Neural cell (in vitro differentiated cells): ENCODE measurements around the gene NFX1. TPM values are rescaled to one million over a fixed set of nuclear protein-coding genes. Genes with fewer than 3 reads are reported as not detected.

Experiments used
- H2AFZ ChIP-seq: fragments of 200-600, 300-800 bp; sonication (generic), shearing (Covaris generic); 2 replicates; pipeline ENCODE4 v1.6.0; 2014; ENCODE audit warnings: low read depth, mild to moderate bottlenecking, antibody characterized with exemption, low read length, moderate library complexity
- H3F3A ChIP-seq: fragments of 200-600 bp; shearing (Covaris generic); 2 replicates; pipeline ENCODE4 v1.6.1; 2016; ENCODE audit warnings: mild to moderate bottlenecking, moderate library complexity, mixed read lengths, antibody characterized with exemption, low read length; ENCODE audit not compliant: insufficient read depth, poor library complexity, severe bottlenecking
- H3K27ac ChIP-seq: fragments of 200-600, 300-800 bp; sonication (generic), shearing (Covaris generic); 2 replicates; pipeline ENCODE4 v1.5.1; 2014; ENCODE audit warnings: mild to moderate bottlenecking, low read length, moderate library complexity
- H3K27me3 ChIP-seq: fragments of 300-800, 200-600 bp; sonication (generic), shearing (Covaris generic); 2 replicates; pipeline ENCODE4 v1.6.0; 2014; ENCODE audit warnings: mild to moderate bottlenecking, low read depth, low read length, moderate library complexity; ENCODE audit not compliant: insufficient read depth
- H3K36me3 ChIP-seq: fragments of 300-800, 200-600 bp; sonication (generic), shearing (Covaris generic); 2 replicates; pipeline ENCODE4 v1.5.1; 2014; ENCODE audit warnings: mild to moderate bottlenecking, antibody characterized with exemption, low read length, moderate library complexity; ENCODE audit not compliant: insufficient read depth
- H3K4me2 ChIP-seq: fragments of 300-800, 200-600 bp; sonication (generic), shearing (Covaris generic); 2 replicates; pipeline ENCODE4 v1.6.0; 2014; ENCODE audit warnings: mild to moderate bottlenecking, low read length
- H3K4me3 ChIP-seq: fragments of 300-800, 200-600 bp; sonication (generic), shearing (Covaris generic); 2 replicates; pipeline ENCODE4 v1.5.1; 2014; ENCODE audit warnings: mild to moderate bottlenecking, low read length, moderate library complexity
- H3K79me2 ChIP-seq: fragments of 200-600 bp; shearing (Covaris generic); replicated peaks from 2 replicates; pipeline ENCODE4 v1.6.0; 2014; ENCODE audit warnings: mild to moderate bottlenecking, low read length, moderate library complexity; ENCODE audit not compliant: insufficient read depth
- H3K9ac ChIP-seq: fragments of 300-800, 200-600 bp; sonication (generic), shearing (Covaris generic); 2 replicates; pipeline ENCODE4 v1.6.1; 2016; ENCODE audit warnings: mild to moderate bottlenecking, low read length, mixed read lengths
- H3K9me2 ChIP-seq: fragments of 200-600 bp; shearing (Covaris generic); 2 replicates; pipeline ENCODE4 v1.6.1; 2016; ENCODE audit warnings: mild to moderate bottlenecking, low read length, mixed read lengths; ENCODE audit not compliant: insufficient read depth
- H3K9me3 ChIP-seq: fragments of 200-600, 300-800 bp; sonication (generic), shearing (Covaris generic); 2 replicates; pipeline ENCODE4 v1.6.1; 2016; ENCODE audit warnings: mild to moderate bottlenecking, mixed run types, low read length, moderate library complexity, mixed read lengths
- H4K20me1 ChIP-seq: fragments of 200-600 bp; shearing (Covaris generic); 2 replicates; pipeline ENCODE4 v1.6.1; 2016; ENCODE audit warnings: mild to moderate bottlenecking, mixed run types; ENCODE audit not compliant: insufficient read depth
- CTCF ChIP-seq: fragments of 450-650 bp; IDR thresholded peaks from 2 replicates; pipeline ENCODE4 v1.5.1; 2014; ENCODE audit warnings: antibody characterized with exemption, mild to moderate bottlenecking, moderate library complexity; ENCODE audit not compliant: poor library complexity, severe bottlenecking
- EP300 ChIP-seq: fragments of 450-650 bp; conservative IDR thresholded peaks from 2 replicates; pipeline ENCODE4 v1.6.1; 2014; ENCODE audit warnings: antibody characterized with exemption, mild to moderate bottlenecking, moderate library complexity; ENCODE audit not compliant: poor library complexity, severe bottlenecking
- EZH2 ChIP-seq: fragments of 200-600, 300-800 bp; shearing (Covaris generic), sonication (generic); IDR thresholded peaks from 2 replicates; pipeline ENCODE4 v1.6.1; 2014; ENCODE audit warnings: antibody characterized with exemption, low read length, borderline replicate concordance, mild to moderate bottlenecking; ENCODE audit not compliant: insufficient read depth, poor library complexity, severe bottlenecking
- MXI1 ChIP-seq: fragments of 450-650 bp; conservative IDR thresholded peaks from 2 replicates; pipeline ENCODE4 v1.6.1; 2014; ENCODE audit warnings: antibody characterized with exemption, mild to moderate bottlenecking; ENCODE audit not compliant: poor library complexity, severe bottlenecking
- POLR2AphosphoS5 ChIP-seq: IDR thresholded peaks from 2 replicates; pipeline ENCODE4 v1.6.1; 2012
- RAD21 ChIP-seq: fragments of 450-650 bp; conservative IDR thresholded peaks from 2 replicates; pipeline ENCODE4 v1.6.1; 2014; ENCODE audit warnings: antibody characterized with exemption, mild to moderate bottlenecking, moderate library complexity
- SMC3 ChIP-seq: fragments of 450-650 bp; conservative IDR thresholded peaks from 2 replicates; pipeline ENCODE4 v1.6.1; 2014; ENCODE audit warnings: antibody characterized with exemption, mild to moderate bottlenecking, moderate library complexity; ENCODE audit not compliant: poor library complexity
- TAF1 ChIP-seq: IDR thresholded peaks from 2 replicates; pipeline ENCODE4 v1.6.1; 2012; ENCODE audit warnings: low read depth
- polyA plus RNA-seq: library from polyadenylated mRNA; depleted of rRNA; stranded (reverse); fragments of >200 nt; gene quantifications from 2 replicates; pipeline ENCODE4 v1.2.3, GENCODE V29; 2014
- TF ChIP-seq, protein P1 (sequence below): IDR thresholded peaks from 2 replicates; pipeline ENCODE4 v1.6.1; 2012; ENCODE audit warnings: borderline replicate concordance

The NFX1 gene
- polyA plus RNA-seq, 1 donor from 2014 or later, result 14.7 TPM

- Histone ChIP-seq H3K27ac (no peak overlapping the region), H3F3A (no peaks in the 10 kb centered on the region), H3K4me3 (peak overlapping the region; percentile 77), H4K20me1 (no peaks in the 10 kb centered on the region), H2AFZ (no peak overlapping the region), H3K9ac (no peak overlapping the region), H3K9me2 (no peaks in the 10 kb centered on the region), H3K27me3 (no peaks in the 10 kb centered on the region), H3K79me2 (peaks cover 41% of the 10 kb centered on the region), H3K36me3 (no peaks in the 10 kb centered on the region), H3K9me3 (no peaks in the 10 kb centered on the region), H3K4me2 (no peak overlapping the region)
- TF ChIP-seq SMC3 (no peak), CTCF (no peak)
These were observed 1.6 kb downstream of the NFX1 start for GRCh38 chr9:33291901-33292300.

GRCh38 chr9:33293782-33294181, 3.5 kb downstream of the NFX1 start:
- H2AFZ ChIP-seq, result no peak overlapping the region
- no peak overlapping the region for H3K27ac ChIP-seq
- H4K20me1 ChIP-seq, result no peaks in the 10 kb centered on the region
- H3K27me3 ChIP-seq, result no peaks in the 10 kb centered on the region
- no peak overlapping the region for H3K4me2 ChIP-seq
- H3K9me2 ChIP-seq, result no peaks in the 10 kb centered on the region
- H3F3A ChIP-seq, result no peaks in the 10 kb centered on the region
- no peaks in the 10 kb centered on the region for H3K9me3 ChIP-seq
- H3K79me2 ChIP-seq, result peaks cover 56% of the 10 kb centered on the region
- H3K4me3 ChIP-seq, result no peak overlapping the region
- no peaks in the 10 kb centered on the region for H3K36me3 ChIP-seq
- TF ChIP-seq EP300 (no peak), POLR2AphosphoS5 (no peak), TAF1 (no peak), MXI1 (no peak), SMC3 (no peak), CTCF (no peak), RAD21 (no peak), EZH2 (no peak)
- TF ChIP-seq, protein P1, sequence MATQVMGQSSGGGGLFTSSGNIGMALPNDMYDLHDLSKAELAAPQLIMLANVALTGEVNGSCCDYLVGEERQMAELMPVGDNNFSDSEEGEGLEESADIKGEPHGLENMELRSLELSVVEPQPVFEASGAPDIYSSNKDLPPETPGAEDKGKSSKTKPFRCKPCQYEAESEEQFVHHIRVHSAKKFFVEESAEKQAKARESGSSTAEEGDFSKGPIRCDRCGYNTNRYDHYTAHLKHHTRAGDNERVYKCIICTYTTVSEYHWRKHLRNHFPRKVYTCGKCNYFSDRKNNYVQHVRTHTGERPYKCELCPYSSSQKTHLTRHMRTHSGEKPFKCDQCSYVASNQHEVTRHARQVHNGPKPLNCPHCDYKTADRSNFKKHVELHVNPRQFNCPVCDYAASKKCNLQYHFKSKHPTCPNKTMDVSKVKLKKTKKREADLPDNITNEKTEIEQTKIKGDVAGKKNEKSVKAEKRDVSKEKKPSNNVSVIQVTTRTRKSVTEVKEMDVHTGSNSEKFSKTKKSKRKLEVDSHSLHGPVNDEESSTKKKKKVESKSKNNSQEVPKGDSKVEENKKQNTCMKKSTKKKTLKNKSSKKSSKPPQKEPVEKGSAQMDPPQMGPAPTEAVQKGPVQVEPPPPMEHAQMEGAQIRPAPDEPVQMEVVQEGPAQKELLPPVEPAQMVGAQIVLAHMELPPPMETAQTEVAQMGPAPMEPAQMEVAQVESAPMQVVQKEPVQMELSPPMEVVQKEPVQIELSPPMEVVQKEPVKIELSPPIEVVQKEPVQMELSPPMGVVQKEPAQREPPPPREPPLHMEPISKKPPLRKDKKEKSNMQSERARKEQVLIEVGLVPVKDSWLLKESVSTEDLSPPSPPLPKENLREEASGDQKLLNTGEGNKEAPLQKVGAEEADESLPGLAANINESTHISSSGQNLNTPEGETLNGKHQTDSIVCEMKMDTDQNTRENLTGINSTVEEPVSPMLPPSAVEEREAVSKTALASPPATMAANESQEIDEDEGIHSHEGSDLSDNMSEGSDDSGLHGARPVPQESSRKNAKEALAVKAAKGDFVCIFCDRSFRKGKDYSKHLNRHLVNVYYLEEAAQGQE, result no peak
- H3K9ac ChIP-seq, result no peak overlapping the region
